Spleen (tissue), 11 donors: ENCODE measurements around the gene CD37. TPM values are rescaled to one million over a fixed set of nuclear protein-coding genes. Genes with fewer than 3 reads are reported as not detected.

Experiments
- DNase-seq: peaks from one replicate; pipeline ENCODE4 v3.0.0-alpha.2; 2020
- H3K27ac ChIP-seq, 8 donors: fragments of 200-600 bp; sonication (generic) in 7 of 8; 1 replicate in 4 of 8; 2 replicates in 4 of 8; pipeline versions ENCODE4 v1.5.0 to v1.8.0; 2016 to 2021; ENCODE audit warnings: inconsistent platforms in 4 of 8, mild to moderate bottlenecking in 4 of 8, moderate library complexity in 1 of 8
- H3K27me3 ChIP-seq, 7 donors: fragments of 200-600 bp; sonication (generic) in 6 of 7; replicated peaks in 1 of 7; 1 replicate in 4 of 7; 2 replicates in 3 of 7; pipeline versions ENCODE4 v1.5.0 to v1.8.0; 2016 to 2021; ENCODE audit warnings: inconsistent platforms in 3 of 7, mild to moderate bottlenecking in 1 of 7
- H3K36me3 ChIP-seq, 6 donors: fragments of 200-600 bp; sonication (generic) in 5 of 6; 1 replicate in 4 of 6; 2 replicates in 2 of 6; pipeline versions ENCODE4 v1.5.0 to v1.8.0; 2016 to 2021; ENCODE audit warnings: inconsistent platforms in 2 of 6
- H3K4me1 ChIP-seq, 6 donors: fragments of 200-600 bp; sonication (generic) in 5 of 6; 1 replicate in 3 of 6; 2 replicates in 3 of 6; pipeline versions ENCODE4 v1.5.0 to v1.8.0; 2016 to 2021; ENCODE audit warnings: inconsistent platforms in 3 of 6
- H3K4me3 ChIP-seq, 8 donors: fragments of 200-600 bp; sonication (generic) in 7 of 8; 1 replicate in 4 of 8; 2 replicates in 4 of 8; pipeline versions ENCODE4 v1.5.0 to v1.8.0; 2016 to 2021; ENCODE audit warnings: inconsistent platforms in 4 of 8, mild to moderate bottlenecking in 4 of 8, moderate library complexity in 2 of 8
- H3K9me3 ChIP-seq, 8 donors: fragments of 200-600 bp; sonication (generic) in 7 of 8; 1 replicate in 4 of 8; 2 replicates in 4 of 8; pipeline versions ENCODE4 v1.5.0 to v1.8.0; 2016 to 2021; ENCODE audit warnings: inconsistent platforms in 4 of 8
- POLR2A ChIP-seq, 3 donors: fragments of 450-650 bp; IDR thresholded peaks; one replicate each; pipeline ENCODE4 v1.5.1; 2017; ENCODE audit warnings: antibody characterized with exemption in 3 of 3, mild to moderate bottlenecking in 1 of 3
- POLR2AphosphoS5 ChIP-seq, 3 donors: sonication (generic); formaldehyde crosslinking; IDR thresholded peaks; one replicate each; pipeline ENCODE4 v1.5.1; 2017; ENCODE audit warnings: antibody characterized with exemption in 3 of 3
- WGBS, 5 donors: extraction: QIAGEN DNeasy Blood & Tissue Kit in 3 of 5; methylation state at CpG; one replicate each; pipeline versions ENCODE4 v1.1.5 to v1.1.7; 2013 to 2018; 5-methylcytosine and 5-hydroxymethylcytosine counted together
- intact Hi-C: fragments of 100-400 bp; cut with DNase I; formaldehyde crosslinking; loops from one replicate; pipeline ENCODE4 v1.15.0; 2023; ENCODE audit warnings: low total_unique reads
- polyA plus RNA-seq, 3 donors: library from polyadenylated mRNA; stranded (reverse); fragments of 200-250 nt; gene quantifications; one replicate each; pipeline ENCODE4 v1.2.1, GENCODE V29; 2013
- total RNA-seq, 7 donors: library from RNA; depleted of rRNA in 3 of 7; stranded (reverse); fragments of >200 nt in 3 of 7; fragmentation: NEBNext Ultra II Directional in 4 of 7; extraction: Animal tissue kit (Norgen Biotek cat#: 25700) in 4 of 7; gene quantifications; one replicate each; pipeline versions ENCODE4 v1.1.0 to v1.2.1, GENCODE V29; 2016 to 2021
- TF ChIP-seq, protein P1 (sequence below), 11 experiments: fragments of 200-600 bp in 7 of 11; fragments of 450-650 bp in 4 of 11; sonication (generic) in 4 of 11; IDR thresholded peaks in 8 of 11; conservative IDR thresholded peaks in 3 of 11; 1 replicate in 7 of 11; 2 replicates in 4 of 11; pipeline versions ENCODE4 v1.4.0 to v1.8.0; 2016 to 2021; ENCODE audit warnings: antibody characterized with exemption in 11 of 11, inconsistent platforms in 4 of 11, mild to moderate bottlenecking in 1 of 11
- donor health status: healthy with polysubstance abuse.
- donor health status: DM: no; HTN: no; CAD: no; lungs with moderate emphysema.
- donor health status: DM: no; HTN: no; CAD: no.
- donor health status: Bipolar disorder and iron deficiency.
- donor health status: healthy.
- donor health status: DM: no; HTN: no; CAD: no.
- donor health status: DM: yes; HTN: yes; CAD: no.

Gene CD37
- total and polyA plus RNA-seq, 10 donors: 297 to 516 (median 403) TPM

DNA sequence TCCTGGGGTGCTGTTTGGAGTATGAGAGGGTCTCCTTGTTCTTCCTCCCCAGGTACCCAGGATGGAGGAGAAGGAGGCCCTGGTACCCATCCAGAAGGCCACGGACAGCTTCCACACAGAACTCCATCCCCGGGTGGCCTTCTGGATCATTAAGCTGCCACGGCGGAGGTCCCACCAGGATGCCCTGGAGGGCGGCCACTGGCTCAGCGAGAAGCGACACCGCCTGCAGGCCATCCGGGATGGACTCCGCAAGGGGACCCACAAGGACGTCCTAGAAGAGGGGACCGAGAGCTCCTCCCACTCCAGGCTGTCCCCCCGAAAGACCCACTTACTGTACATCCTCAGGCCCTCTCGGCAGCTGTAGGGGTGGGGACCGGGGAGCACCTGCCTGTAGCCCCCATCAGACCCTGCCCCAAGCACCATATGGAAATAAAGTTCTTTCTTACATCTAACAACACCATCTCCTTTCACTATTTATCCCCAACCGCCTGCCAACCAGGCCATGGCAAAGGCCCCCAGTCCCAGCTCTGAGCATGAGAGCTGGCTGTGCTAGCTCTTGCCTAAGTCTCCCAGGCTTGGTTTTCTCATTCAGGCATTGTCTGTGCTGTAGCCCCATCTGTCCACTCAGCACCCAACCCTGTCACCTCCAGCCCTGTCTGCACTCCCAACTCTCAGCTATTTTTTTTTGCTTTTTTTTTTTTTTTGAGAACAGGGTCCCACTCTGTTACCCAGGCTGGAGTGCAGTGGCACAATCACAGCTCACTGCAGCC is 39.6 kb downstream of the CD37 start:
- H3K4me1 ChIP-seq: no peaks in the 10 kb centered on the region
- TF ChIP-seq POLR2AphosphoS5 (IDR thresholded peaks at IDR 0.05) (no peak), POLR2A (IDR thresholded peaks at IDR 0.05) (no peak)
- TF ChIP-seq, protein P1, sequence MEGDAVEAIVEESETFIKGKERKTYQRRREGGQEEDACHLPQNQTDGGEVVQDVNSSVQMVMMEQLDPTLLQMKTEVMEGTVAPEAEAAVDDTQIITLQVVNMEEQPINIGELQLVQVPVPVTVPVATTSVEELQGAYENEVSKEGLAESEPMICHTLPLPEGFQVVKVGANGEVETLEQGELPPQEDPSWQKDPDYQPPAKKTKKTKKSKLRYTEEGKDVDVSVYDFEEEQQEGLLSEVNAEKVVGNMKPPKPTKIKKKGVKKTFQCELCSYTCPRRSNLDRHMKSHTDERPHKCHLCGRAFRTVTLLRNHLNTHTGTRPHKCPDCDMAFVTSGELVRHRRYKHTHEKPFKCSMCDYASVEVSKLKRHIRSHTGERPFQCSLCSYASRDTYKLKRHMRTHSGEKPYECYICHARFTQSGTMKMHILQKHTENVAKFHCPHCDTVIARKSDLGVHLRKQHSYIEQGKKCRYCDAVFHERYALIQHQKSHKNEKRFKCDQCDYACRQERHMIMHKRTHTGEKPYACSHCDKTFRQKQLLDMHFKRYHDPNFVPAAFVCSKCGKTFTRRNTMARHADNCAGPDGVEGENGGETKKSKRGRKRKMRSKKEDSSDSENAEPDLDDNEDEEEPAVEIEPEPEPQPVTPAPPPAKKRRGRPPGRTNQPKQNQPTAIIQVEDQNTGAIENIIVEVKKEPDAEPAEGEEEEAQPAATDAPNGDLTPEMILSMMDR (IDR thresholded peaks at IDR 0.05 in 8 of 11, conservative IDR thresholded peaks at IDR 0.05 in 3 of 11): no peak
- H3K36me3 ChIP-seq: no peaks in the 10 kb centered on the region
- 86 to 90% (median 88%) methylated on average over 16 of the region's 16 CpGs for WGBS, 5 donors
- H3K9me3 ChIP-seq: peaks cover 0 to 8% (median 6%) of the 10 kb centered on the region in 8 donors
- H3K4me3 ChIP-seq: no peak overlapping the region
- intact Hi-C loops: no loop called here
- H3K27me3 ChIP-seq: no peaks in the 10 kb centered on the region
- no peak for DNase-seq
- H3K27ac ChIP-seq: no peak overlapping the region

DNA sequence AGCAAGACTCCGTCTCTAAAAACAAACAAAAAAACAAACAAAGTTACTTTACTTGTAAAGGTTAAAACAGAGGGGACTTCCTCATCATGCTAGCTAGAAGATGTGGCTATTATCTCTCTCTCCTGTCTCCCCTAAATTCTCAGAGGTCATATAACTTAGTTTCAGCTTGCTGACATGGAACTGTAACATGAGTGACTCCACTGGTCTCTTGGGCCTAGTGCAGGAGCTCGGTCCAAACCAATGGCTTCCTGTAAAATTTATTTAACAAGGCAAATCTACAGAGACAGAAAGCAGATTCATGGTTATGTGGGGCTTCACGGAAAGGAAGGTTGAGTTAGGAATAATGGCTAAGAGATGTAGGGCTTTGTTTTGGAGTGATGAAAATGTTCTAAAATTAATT is 43.3 kb downstream of the CD37 start:
- no peak for DNase-seq
- WGBS, 5 donors: 74 to 94% (median 81%) methylated on average over 3 of the region's 3 CpGs
- Histone ChIP-seq H3K27me3 (no peaks in the 10 kb centered on the region), H3K36me3 (no peaks in the 10 kb centered on the region), H3K9me3 (peaks cover 0 to 19% (median 11%) of the 10 kb centered on the region in 8 donors), H3K27ac (no peak overlapping the region), H3K4me1 (no peaks in the 10 kb centered on the region), H3K4me3 (no peak overlapping the region)
- TF ChIP-seq, protein P1 (IDR thresholded peaks at IDR 0.05 in 8 of 11, conservative IDR thresholded peaks at IDR 0.05 in 3 of 11): no peak
- TF ChIP-seq POLR2A (IDR thresholded peaks at IDR 0.05) (no peak), POLR2AphosphoS5 (IDR thresholded peaks at IDR 0.05) (no peak)
- intact Hi-C loops: no loop called here

DNA sequence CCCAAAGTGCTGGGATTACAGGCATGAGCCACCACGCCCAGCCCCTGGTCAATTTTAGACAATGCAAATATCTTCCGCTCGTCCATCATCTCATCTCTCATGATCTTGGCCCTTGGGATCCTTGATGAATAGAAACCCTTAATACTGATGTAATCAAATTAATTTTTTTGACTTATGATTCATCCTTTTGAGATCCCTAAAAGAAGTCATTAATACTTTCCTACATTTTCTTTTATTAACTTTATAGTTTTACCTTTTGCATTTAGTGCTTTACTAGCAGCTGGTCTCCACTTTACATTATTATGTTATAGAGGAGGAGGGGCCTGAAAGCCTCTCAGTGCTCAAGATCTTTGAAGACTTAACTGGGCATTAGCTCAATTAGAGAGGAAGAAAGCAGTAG is 45.2 kb downstream of the CD37 start:
- no peak for DNase-seq
- TF ChIP-seq, protein P1 (IDR thresholded peaks at IDR 0.05 in 8 of 11, conservative IDR thresholded peaks at IDR 0.05 in 3 of 11): no peak
- TF ChIP-seq POLR2A (IDR thresholded peaks at IDR 0.05) (no peak), POLR2AphosphoS5 (IDR thresholded peaks at IDR 0.05) (no peak)

DNA sequence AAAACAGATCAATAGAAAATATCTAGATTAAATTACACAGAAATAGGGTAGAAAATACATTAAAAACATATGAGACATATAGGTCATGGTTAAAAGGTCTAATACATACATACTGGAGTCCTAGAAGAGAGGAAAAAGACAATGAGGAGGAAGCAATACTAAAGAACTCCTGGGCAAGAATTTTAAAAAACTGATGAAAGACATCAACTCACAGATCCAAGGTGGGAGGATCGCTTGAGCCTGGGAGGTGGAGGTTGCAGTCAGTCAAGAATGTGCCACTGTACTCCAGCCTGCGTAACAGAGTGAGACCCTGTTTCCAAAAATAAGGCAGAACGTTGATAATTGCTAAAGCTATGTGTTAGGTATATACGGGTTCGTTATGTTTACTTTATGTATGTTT is 47.4 kb downstream of the CD37 start:
- H3K4me1 ChIP-seq: peaks cover 0 to 7% (median 0%) of the 10 kb centered on the region in 6 donors
- H3K27me3 ChIP-seq: peaks cover 0 to under 1% (median 0%) of the 10 kb centered on the region in 7 donors
- no peaks in the 10 kb centered on the region for H3K36me3 ChIP-seq
- no peak overlapping the region for H3K4me3 ChIP-seq
- no peak overlapping the region for H3K27ac ChIP-seq
- DNase-seq: no peak
- 90 to 94% (median 93%) methylated on average over 5 of the region's 5 CpGs for WGBS, 5 donors
- TF ChIP-seq, protein P1 (IDR thresholded peaks at IDR 0.05 in 8 of 11, conservative IDR thresholded peaks at IDR 0.05 in 3 of 11): no peak
- no peak for TF ChIP-seq POLR2A (IDR thresholded peaks at IDR 0.05)
- TF ChIP-seq POLR2AphosphoS5 (IDR thresholded peaks at IDR 0.05): no peak
- H3K9me3 ChIP-seq: peaks cover 0 to 19% (median 11%) of the 10 kb centered on the region in 8 donors
- intact Hi-C loops: no loop called here

More for the DNA sequence above, 45.2 kb downstream of the CD37 start:
- Histone ChIP-seq H3K27ac (no peak overlapping the region), H3K9me3 (peaks cover 0 to 19% (median 11%) of the 10 kb centered on the region in 8 donors), H3K4me3 (no peak overlapping the region), H3K4me1 (no peaks in the 10 kb centered on the region), H3K27me3 (no peaks in the 10 kb centered on the region), H3K36me3 (no peaks in the 10 kb centered on the region)
- 80 to 91% (median 85%) methylated on average over 3 of the region's 3 CpGs for WGBS, 5 donors
- intact Hi-C loops: no loop called here
